Measurements from ENCODE around the gene LNX2. TPM values are rescaled to one million over a fixed set of nuclear protein-coding genes. Genes with fewer than 3 reads are reported as not detected.

The LNX2 gene
- total RNA-seq, 6 experiments from 2014 or later, result 9.5 to 28.3 (median 19.6) TPM

GRCh38 chr13:27535546-27535945, 84.8 kb downstream of the LNX2 start:
- WGBS (ENCODE audit: insufficient coverage, low coverage, low lambda C conversion rate, missing lambda C conversion rate), result 74% methylated on average over 8 of the region's 8 CpGs
- DNase-seq, result no peak
- H3K27me3 ChIP-seq, result no peaks in the 10 kb centered on the region
- no peaks in the 10 kb centered on the region for H3K36me3 ChIP-seq
- peak in 1 of 4 donors; percentile 31 for ATAC-seq
- intact Hi-C loops (cut with DNase I), result loop anchor here in 1 of 2 donors (10.0 kb wide), 1 partner anchor 179 kb away; no protein-coding TSS in a partner anchor
- H3K4me3 ChIP-seq, result no peak overlapping the region
- H3K9me3 ChIP-seq, result no peaks in the 10 kb centered on the region
- peaks cover 0 to 8% (median 0%) of the 10 kb centered on the region in 4 donors for H3K4me1 ChIP-seq
- no peak overlapping the region for H3K27ac ChIP-seq
- TF ChIP-seq POLR2A (IDR thresholded peaks at IDR 0.05), result no peak
- TF ChIP-seq, protein P1, sequence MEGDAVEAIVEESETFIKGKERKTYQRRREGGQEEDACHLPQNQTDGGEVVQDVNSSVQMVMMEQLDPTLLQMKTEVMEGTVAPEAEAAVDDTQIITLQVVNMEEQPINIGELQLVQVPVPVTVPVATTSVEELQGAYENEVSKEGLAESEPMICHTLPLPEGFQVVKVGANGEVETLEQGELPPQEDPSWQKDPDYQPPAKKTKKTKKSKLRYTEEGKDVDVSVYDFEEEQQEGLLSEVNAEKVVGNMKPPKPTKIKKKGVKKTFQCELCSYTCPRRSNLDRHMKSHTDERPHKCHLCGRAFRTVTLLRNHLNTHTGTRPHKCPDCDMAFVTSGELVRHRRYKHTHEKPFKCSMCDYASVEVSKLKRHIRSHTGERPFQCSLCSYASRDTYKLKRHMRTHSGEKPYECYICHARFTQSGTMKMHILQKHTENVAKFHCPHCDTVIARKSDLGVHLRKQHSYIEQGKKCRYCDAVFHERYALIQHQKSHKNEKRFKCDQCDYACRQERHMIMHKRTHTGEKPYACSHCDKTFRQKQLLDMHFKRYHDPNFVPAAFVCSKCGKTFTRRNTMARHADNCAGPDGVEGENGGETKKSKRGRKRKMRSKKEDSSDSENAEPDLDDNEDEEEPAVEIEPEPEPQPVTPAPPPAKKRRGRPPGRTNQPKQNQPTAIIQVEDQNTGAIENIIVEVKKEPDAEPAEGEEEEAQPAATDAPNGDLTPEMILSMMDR (IDR thresholded peaks at IDR 0.05), result peak in 2 of 4 donors; percentile 6 to 37

- ATAC-seq (no peak), DNase-seq (no peak)
- WGBS (ENCODE audit: insufficient coverage, low coverage, low lambda C conversion rate, missing lambda C conversion rate), result 69% methylated on average over 3 of the region's 3 CpGs
- intact Hi-C loops (cut with DNase I), result loop anchor here in 1 of 2 donors (10.0 kb wide), 1 partner anchor 180 kb away; no protein-coding TSS in a partner anchor
- Histone ChIP-seq H3K27ac (no peak overlapping the region), H3K27me3 (no peaks in the 10 kb centered on the region), H3K4me3 (no peak overlapping the region), H3K4me1 (peaks cover 0 to 8% (median 0%) of the 10 kb centered on the region in 4 donors), H3K36me3 (no peaks in the 10 kb centered on the region), H3K9me3 (no peaks in the 10 kb centered on the region)
- TF ChIP-seq, protein P1 (IDR thresholded peaks at IDR 0.05), result no peak
- no peak for TF ChIP-seq POLR2A (IDR thresholded peaks at IDR 0.05)
These were observed 85.3 kb downstream of the LNX2 start for GRCh38 chr13:27534981-27535380.

- DNase-seq (no peak), ATAC-seq (peak in 1 of 4 donors; percentile 38)
- Histone ChIP-seq H3K9me3 (no peaks in the 10 kb centered on the region), H3K27me3 (no peaks in the 10 kb centered on the region), H3K4me3 (no peak overlapping the region), H3K4me1 (peaks cover 0 to 8% (median 0%) of the 10 kb centered on the region in 4 donors), H3K36me3 (no peaks in the 10 kb centered on the region), H3K27ac (no peak overlapping the region)
- no peak for TF ChIP-seq POLR2A (IDR thresholded peaks at IDR 0.05)
- TF ChIP-seq, protein P1 (IDR thresholded peaks at IDR 0.05), result no peak
- 71% methylated on average over 9 of the region's 10 CpGs for WGBS (ENCODE audit: insufficient coverage, low coverage, low lambda C conversion rate, missing lambda C conversion rate)
- intact Hi-C loops (cut with DNase I), result loop anchor here in 1 of 2 donors (10.0 kb wide), 1 partner anchor 180 kb away; no protein-coding TSS in a partner anchor
These were observed 86.0 kb downstream of the LNX2 start for GRCh38 chr13:27534108-27534980.

DNA sequence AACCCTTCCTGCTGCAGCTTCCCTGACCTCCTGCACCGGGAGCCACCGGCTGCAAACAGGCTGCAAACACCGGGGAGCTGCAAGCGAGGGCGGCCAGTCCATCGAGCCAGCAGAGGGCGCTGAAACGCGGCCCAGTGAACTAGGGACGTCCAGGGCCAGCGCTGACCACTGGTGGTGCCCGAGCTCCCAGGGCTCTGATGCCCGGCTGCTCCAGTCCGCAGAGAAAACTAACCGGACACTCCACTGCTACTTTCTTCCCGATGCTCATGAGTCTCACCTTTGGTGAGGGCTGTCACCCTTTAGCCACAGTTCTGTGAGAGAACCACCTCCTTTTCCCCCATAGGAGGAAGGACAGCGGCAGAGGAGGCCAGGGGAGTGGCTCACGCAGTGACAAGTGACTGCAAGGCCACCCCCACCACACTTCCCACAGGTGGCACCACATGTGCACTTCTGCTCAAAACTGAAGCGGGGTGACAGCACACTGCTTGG, 87.1 kb downstream of the LNX2 start:
- H3K4me1 ChIP-seq, result peaks cover 0 to 8% (median 0%) of the 10 kb centered on the region in 4 donors
- H3K27ac ChIP-seq, result no peak overlapping the region
- intact Hi-C loops (cut with DNase I), result loop anchor here in 1 of 2 donors (10.0 kb wide), 1 partner anchor 182 kb away; no protein-coding TSS in a partner anchor
- peak; percentile 98 to 100 (median 100) for ATAC-seq
- H3K4me3 ChIP-seq, result no peak overlapping the region
- H3K27me3 ChIP-seq, result no peaks in the 10 kb centered on the region
- no peak for TF ChIP-seq POLR2A (IDR thresholded peaks at IDR 0.05)
- TF ChIP-seq, protein P1 (IDR thresholded peaks at IDR 0.05), result peak; percentile 95 to 99 (median 98)
- WGBS (ENCODE audit: insufficient coverage, low coverage, low lambda C conversion rate, missing lambda C conversion rate), result 15% methylated on average over 5 of the region's 19 CpGs
- DNase-seq, result peak; percentile 90 to 91 (median 91)
- H3K36me3 ChIP-seq, result no peaks in the 10 kb centered on the region
- no peaks in the 10 kb centered on the region for H3K9me3 ChIP-seq
